Stimulated activated CD4-positive, alpha-beta T cell treated with anti-CD3 and anti-CD28 coated beads, Interleukin-15, amount 100 ng/mL, for 1 hour (primary cell): ENCODE measurements around the gene ATP8B1.
"Not testable (repeated sequence)": the region's sequence is repeated elsewhere in the genome, so short reads cannot be mapped to it uniquely, and the experiment has no call there.

Experiments
- DNase-seq, 2 donors: peaks; one replicate each; pipeline ENCODE4 v3.0.0-alpha.2; 2020; ENCODE audit warnings: low read depth in 1 of 2, low spot score in 1 of 2

Gene ATP8B1

DNA sequence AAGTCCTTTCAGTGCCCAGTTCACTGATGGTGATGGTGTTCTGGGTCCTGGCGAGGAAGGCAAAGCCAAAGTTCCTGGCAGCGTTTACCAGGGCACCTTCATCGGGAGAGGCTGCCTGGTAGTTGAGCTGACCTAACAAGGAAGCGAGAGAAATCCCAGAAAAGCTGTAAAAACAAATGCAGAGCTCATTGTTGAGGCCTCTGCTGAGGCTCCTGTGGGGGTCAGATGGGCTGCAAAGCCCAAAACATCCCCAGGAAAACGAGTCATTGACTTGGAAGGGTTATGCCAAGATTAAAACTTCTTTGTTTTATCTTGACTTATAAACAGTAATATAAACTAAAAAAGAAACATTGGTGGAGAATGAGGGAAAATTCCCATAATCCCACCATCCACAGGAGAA lies 128.2 kb downstream of the ATP8B1 start:
- no peak for DNase-seq

DNA sequence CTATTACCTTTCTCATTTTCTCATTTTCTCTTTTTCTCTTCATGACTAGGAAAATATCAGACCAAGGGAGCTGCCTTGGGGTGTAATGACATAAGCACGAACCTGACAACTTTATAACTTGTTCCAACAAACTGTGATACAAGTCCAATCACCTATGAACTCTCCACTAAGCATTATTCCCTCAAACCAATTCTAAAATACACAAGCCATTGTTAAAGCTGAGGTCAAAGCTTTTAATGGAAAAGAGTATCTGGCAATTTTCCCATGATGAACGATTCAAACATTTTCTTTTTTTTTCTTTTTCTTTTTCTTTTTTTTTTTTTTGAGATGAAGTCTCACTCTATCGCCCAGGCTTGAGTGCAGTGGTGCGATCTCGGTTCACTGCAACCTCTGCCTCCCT lies 133.1 kb downstream of the ATP8B1 start:
- no peak for DNase-seq

DNA sequence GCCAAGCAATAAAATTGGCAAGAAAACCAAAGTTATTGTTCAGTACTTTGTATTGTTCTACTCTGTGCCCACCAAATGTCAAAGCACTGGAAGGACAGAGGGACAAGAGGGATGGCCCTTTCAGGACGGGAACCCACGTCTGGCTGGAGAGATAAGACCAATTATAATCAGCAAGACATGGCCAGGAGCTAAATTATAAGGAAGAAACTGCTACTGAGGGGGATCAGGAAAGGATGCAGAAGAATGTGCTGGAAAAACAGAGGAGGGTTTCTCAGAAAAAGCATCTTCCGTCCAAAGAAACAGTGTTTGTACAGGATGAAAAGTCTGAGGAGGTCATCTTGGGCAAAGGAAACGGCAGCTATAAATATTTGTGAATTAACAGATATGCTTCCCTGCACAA lies 135.1 kb downstream of the ATP8B1 start:
- DNase-seq, result no peak

DNA sequence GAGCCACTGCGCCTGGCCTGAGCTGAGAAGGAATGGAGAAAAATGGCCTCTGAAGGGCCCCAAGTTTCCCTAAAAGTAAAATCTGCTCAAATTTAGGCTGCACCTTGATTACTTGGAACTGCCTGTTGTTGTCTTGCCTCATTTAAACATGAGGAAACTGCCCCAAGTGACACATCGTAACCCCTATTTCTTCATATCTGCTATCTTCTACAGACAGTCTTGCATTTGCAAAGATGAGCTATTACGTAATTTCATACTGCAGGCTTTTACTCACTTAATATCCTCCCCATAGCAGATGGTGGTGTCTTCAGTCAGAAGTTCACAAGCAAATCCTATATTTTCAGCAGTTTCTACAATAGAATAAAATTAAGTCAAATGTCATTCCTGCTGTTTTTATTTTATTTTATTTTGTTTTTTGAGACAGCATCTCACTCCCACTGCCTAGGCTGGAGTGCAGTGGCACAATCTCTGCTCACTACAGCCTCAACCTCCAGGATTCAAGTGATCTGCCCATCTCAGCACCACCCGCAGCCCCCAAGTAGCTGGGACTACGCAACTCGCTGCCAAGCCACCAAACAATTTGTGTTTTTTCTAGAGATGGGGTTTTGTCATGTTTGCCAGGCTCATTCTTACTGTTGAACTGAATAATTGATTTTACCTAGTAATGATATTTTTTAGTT lies 136.2 kb downstream of the ATP8B1 start:
- no peak for DNase-seq

DNA sequence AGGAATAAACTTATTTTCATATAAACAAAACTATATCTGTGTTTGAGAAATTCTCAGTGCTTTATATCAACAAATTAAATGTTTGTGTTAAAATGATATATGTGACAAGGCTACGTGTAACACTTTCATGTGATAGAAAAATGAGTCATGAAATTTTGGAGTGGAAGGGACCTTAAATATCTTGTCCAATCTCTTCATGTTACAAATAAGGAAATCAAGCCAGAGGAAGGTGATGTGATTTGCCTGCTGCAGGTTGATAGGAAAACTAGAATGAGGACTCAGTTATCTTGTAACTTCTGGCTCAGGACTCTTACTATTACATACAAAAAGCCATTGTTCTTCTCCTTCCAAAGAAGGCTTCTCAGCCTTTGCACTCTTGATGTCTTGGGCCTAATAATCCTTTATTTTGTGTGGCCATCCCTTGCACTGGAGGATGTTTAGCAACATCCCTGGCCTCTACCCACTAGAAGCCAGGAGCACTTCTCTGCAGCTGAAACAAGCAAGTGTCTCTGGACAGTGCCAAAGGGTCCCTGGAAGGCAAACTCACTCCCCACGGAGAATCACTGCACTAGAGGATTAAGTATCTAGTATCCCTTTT lies 138.4 kb downstream of the ATP8B1 start:
- no peak for DNase-seq

DNA sequence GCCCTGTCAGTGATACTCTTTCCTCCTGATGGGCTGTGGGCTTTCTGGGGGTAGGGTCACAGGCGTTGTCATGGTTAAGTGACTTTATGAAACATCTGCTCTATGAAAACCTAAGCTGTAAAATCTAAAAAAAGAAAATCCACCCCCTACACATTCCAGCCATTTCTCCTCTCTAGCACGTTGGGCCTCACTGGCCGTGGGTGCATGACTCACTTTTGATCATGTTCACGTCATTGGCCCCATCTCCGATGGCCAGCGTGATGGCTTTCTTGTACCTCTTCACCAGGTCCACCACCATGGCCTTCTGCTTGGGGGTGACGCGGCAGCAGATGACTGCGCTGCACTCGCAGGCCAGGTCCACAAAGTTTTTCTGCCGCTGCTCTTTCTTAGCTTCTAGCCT lies 142.2 kb downstream of the ATP8B1 start:
- DNase-seq, result no peak

DNA sequence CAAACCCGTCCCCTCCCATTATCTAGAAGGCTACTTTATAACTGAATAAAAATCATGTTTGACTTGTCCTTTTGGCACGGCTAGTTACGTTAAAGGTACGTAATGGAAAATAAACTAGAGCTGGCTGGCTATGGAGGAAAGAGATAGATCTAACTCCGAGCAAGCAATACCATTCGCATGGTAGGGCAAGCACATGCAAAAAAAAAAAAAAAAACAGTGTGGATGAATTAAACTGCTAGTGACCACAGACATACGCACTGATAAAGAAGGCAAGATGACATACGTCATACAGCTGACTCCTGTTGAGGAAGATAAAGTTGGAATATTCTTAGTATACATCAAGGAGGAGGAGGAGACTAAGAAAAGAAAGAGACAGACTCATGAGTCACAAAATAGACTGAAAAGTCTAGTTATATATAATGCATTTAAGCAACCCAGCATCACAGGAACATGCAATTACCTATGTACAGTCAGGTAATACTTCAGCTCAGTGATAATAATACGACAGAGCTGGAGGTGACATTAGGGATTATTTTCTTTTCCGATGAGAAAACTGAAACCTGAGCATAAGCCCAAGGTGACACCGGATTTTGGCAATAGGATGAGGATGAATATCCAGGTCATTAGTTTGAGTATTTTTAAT lies 143.5 kb downstream of the ATP8B1 start:
- DNase-seq, result no peak

DNA sequence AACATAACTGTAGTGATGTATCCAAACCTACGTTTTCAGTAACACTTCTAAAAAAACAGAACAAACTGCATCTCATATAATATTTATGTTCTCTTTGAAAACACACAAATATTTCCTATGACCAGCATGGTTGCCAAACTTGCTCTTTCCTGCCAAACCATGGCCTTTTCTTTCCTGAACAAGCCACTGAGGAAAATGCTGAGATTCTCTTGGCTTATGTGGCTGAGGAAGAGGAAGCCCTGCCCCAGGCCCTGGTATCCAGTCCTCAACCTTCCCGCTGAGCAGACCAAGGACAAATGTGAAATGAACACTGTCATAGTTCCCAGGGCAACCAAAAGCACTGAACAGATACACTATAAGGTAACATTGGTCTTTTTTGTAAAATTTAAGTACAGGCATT lies 145.6 kb downstream of the ATP8B1 start:
- no peak for DNase-seq

DNA sequence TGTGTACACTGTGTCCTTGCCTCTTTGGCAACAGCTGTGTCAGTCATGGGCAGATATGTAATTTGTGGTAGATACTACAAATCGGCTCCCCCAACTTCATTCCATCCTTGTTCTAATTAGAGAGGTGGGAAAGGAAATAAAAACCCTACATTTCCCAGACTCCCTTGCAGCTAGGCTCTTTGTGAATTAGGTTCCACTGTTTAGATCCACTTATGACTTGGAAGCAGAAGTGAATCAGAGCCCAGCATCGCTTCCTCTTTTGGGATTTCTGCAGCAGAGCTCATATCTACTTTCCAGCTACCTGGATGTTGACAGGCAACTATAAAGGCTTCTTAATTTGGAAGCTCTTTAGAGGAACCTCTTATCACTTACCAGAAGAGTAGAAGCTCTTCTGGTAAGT lies 147.4 kb downstream of the ATP8B1 start:
- DNase-seq, result no peak

DNA sequence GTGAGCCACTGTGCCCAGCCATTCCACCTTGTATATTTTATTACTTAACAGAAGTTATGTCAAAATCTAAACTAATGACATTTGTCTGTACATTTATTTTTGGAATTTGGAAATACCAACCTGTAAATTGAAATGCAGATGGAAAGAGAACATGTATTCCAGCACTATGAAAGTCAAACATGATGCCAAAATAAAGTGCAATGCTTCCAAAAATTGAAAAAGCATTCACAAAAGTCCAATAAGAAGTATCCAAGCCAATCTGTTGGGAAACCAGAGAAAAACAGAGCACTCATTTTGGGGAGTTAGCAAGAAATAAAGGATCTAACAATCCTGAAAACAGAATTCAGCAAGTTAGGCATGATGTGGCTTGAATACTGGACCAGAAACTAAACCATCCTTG lies 151.2 kb downstream of the ATP8B1 start:
- no peak for DNase-seq

DNA sequence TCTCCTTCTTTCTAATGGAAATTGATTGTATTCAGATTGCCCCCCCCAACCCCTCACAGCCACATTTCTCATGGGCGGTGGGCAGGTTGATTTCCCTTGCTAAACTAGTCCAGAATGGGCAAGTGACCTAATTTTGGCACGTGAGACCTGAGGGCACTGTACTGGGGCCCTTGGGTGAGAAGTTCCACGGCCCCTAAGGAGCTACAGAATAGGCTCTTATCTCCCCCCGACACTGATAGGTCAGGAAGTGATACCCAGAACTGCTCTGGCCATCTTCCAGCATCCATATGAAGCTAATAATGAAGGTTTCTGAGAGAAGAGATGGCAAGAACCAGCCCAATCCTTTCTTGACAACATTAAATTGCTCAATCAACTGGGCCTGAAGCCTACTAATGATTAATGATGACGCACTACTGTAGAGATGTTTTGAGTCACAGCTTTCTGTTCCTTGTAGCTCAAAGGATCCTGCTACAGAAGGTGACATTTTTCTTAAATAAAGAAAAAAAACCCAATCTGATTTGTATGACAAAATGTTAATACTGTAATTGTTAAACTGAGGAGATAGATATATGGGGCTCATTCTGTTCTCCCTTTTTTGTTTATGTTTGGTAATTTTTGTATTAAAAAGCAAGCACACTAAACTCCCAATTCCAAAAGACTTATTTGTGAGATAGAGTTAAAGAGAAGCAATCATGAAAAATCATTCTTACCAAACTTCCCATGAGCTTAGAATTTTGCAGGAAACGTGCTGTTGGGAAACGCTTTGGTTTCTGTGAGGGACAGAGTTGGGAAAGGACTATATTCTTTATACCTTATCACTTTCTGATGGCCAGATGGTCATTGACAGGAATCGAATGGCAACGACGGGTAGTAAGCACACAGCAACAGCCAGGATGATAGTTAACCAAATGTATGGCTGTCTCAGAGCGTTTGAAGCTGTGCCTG lies 153.3 kb downstream of the ATP8B1 start:
- DNase-seq, result no peak

DNA sequence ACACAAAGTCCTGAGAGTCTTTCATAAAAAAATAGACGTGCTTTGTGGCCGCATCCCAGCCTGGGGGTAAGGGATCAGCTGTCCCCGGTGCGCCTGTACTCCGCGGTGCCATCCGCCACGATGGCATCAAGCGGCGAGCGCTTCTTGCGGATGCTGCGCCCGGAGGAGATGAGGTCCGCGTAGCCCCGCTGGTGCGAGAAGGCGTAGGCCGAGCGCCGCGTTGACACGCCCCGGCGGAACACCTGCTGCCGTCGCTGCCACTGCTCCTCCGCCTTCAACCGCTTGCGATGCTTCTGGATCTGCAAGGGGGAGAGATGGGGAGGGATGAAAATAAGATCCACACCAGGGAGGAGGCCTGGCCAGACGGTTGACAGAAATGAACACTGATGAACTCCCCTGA lies 154.7 kb downstream of the ATP8B1 start:
- no peak for DNase-seq

DNA sequence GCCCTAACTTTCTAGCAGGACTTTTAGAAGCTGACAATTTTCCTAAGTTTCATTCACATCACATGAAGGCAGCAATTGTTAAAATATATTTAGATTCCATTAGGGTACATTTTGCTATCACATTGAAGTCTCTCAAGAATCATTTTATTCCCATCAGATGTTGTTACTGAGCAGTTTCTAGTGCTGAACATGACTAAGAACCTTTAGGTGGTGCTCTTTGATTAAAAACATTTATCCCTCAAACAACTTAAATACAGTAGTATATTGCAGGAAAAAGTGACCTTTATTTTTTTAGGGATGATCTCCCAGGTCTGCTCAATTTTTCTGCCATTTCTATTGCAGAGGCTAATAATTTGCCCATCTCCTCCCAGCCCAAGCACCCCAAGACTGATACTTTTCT lies 158.6 kb downstream of the ATP8B1 start:
- no peak for DNase-seq

DNA sequence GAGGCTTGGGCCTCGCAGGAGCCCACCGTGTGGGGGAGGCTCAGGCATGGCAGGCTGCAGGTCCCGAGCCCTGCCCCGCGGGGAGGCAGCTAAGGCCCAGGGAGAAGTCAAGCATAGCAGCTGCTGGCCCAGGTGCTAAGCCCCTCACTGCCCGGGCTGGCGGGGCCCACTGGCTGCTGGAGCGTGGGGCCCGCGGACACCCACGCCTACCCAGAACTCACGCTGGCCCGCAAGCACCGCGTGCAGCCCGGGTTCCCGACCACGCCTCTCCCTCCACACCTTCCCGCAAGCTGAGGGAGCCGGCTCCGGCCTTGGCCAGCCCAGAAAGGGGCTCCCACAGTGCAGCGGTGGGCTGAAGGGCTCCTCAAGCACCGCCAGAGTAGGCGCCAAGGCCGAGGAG lies 159.4 kb downstream of the ATP8B1 start:
- DNase-seq, result not testable (repeated sequence)

DNA sequence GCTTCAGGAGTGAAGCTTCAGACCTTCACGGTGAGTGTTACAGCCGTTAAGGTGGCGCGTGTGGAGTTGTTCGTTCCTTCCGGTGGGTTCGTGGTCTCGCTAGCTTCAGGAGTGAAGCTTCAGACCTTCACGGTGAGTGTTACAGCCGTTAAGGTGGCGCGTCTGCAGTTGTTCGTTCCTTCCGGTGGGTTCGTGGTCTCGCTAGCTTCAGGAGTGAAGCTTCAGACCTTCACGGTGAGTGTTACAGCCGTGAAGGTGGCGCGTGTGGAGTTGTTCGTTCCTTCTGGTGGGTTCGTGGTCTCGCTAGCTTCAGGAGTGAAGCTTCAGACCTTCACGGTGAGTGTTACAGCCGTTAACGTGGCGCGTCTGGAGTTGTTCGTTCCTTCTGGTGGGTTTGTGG lies 160.7 kb downstream of the ATP8B1 start:
- DNase-seq, result not testable (repeated sequence)

DNA sequence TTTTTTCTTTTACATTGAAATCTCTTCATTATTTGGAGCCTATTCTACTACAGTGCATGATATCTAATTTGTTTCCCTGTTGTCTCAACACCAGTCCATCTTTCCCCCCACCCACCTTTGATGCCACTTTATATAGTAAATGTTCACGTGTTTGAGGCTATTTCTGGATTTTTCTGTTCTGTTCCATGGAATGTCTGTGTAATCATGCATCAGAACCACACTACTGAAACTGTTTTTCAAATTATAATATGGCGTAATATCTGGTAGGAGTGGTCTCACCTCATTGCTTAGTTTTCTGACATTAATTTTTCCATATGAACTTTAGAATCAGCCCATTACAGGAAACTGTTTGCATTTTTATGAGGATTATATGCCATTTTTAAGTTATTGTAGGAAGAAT lies 162.4 kb downstream of the ATP8B1 start:
- no peak for DNase-seq

DNA sequence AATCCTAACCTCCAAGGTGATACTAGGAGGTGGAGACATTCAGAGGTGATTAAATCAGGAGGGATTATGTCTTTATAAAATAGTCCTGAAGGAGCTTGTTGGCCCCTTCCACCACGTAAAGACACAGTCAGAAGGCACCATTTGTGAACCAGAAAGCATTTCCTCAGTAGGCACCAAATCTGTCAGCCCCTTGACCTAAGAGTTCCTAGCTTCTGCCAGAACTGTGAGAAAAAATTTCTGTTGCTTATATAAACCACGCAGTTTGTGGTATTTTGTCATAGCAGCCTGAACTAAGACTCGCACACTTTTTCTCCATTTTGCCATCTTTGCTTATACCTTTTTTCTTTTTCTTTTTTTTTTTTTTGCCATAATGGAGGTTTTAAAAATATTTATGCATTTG lies 162.9 kb downstream of the ATP8B1 start:
- DNase-seq, result no peak

DNA sequence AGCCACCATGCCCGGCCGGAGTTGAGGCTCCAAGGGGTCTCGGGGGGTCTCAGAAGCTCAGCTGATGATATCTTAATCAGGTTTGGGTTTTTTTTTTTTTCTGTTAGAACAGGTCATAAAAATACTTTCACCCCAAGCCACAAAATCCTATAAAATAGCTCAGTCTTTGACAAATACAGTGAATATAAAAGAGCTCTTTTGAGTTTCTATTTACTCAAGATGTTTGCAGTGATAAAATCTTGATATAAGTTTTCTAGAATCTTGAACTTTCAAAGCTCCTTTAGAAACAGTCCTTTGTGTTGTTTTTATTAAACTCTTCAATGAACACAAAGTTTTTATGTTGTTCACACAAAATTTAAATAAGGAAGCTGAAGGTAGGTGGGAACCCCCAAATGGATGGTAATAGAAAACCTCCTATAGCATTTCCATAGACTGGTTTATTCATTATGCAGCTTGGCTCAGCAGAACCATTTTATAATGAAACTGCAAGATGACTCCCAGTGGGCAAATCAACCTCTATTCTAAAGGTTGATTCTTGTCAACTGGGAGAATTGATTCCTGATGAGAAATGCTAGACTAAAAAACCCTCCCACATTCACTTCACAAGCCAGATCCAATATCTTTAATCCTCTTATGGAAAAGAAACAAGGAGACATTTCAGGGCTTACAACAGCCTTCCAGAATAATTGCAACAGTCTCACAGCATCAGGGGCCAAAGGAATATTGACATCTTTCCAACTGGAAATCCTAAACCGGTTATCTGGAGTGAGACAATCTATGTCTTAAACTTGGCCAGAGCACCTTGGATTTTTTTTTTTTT lies 167.9 kb downstream of the ATP8B1 start:
- no peak for DNase-seq

DNA sequence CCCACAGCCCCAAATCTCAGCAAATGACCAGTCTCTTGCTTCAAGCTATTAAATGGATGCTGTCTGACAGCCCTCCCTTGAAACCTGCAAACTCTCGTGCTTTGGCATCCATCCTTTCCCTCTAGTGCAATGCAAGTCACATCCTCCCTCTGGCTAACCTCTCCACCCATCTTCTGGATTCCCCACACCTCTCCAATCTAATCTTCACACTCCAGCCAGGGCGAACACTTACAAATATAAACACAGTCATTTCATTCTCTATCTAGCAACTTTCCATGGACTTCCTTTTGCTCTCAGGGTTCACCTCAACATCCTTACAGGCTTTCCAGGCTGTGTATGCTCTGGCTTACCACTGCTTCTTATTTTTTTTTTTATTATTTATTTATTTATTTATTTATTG lies 171.4 kb downstream of the ATP8B1 start:
- no peak for DNase-seq

DNA sequence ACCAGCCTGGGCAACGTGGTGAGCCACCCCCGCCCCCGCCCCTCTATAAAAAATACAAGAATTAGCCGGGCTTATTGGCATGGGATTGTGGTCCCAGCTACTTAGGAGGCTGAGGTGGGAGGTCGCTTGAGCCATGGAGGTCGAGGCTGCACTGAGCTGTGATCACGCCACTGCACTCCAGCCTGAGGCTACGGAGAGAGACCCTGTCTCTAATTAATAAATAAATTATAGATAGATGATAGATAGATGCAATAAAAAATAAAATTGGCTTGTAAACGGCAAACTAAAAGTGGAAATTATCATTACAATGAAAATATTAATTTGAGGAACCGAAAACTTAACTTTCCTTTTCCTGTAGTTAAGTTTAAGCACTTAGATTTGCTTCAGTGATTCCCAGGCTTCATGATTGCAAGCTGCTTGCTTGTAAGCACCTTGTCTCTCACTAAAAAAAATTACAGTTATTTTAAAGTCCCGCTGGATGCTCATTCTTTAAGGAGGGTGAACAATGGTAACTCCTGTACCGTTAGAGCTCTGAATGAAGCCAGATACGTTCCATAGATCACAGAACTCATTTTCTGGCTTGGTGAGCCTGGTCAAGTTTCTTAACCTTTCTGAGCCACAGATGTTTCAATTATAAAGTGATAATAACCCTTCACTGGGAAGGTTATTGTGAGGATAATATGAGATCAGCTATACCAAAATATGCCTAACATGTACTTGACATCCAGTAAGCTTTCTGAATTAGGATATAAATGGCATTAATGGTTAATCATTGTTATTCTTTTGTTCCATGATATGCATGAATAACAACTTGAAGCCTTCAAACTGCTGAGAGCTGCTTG lies 172.1 kb downstream of the ATP8B1 start:
- no peak for DNase-seq
